HepG2 (cell line): ENCODE measurements around the gene SIGLEC14. TPM values are rescaled to one million over a fixed set of nuclear protein-coding genes. Genes with fewer than 3 reads are reported as not detected.

Experiments used
- ATF7-NPFF ChIP-seq: sonication (generic); formaldehyde crosslinking; IDR thresholded peaks from 2 replicates; pipeline ENCODE4 v1.8.1; 2023; ENCODE audit warnings: mild to moderate bottlenecking, low read depth, missing genetic modification reagents, moderate library complexity
- CC2D1A ChIP-seq: sonication (generic); formaldehyde crosslinking; IDR thresholded peaks from 2 replicates; pipeline ENCODE4 v1.8.1; 2023; ENCODE audit warnings: mild to moderate bottlenecking, missing genetic modification reagents
- GABPA ChIP-seq, 2 experiments: IDR thresholded peaks; 2 replicates each; pipeline ENCODE4 v1.6.1; 2011 to 2016; ENCODE audit warnings: low read depth in 2 of 2, low read length in 1 of 2, missing biosample characterization in 1 of 2, missing genetic modification characterization in 1 of 2
- HIVEP1 ChIP-seq: sonication (generic); formaldehyde crosslinking; IDR thresholded peaks from 2 replicates; pipeline ENCODE4 v1.4.0; 2020; ENCODE audit warnings: mild to moderate bottlenecking, missing genetic modification reagents
- HMG20B ChIP-seq: conservative IDR thresholded peaks from 2 replicates; pipeline ENCODE4 v1.6.1; 2016; ENCODE audit warnings: missing genetic modification reagents, missing compliant biosample characterization
- MED13 ChIP-seq: sonication (generic); formaldehyde crosslinking; IDR thresholded peaks from 2 replicates; pipeline ENCODE4 v1.5.0; 2020; ENCODE audit warnings: missing genetic modification reagents
- RARA ChIP-seq: IDR thresholded peaks from 2 replicates; pipeline ENCODE4 v1.6.1; 2016; ENCODE audit warnings: missing genetic modification reagents, missing compliant biosample characterization
- RFX5 ChIP-seq: IDR thresholded peaks from 2 replicates; pipeline ENCODE4 v1.6.1; 2011; ENCODE audit warnings: low read depth, low read length, improper control_type of control experiment
- SOX6 ChIP-seq, 2 experiments: fragments of 450-650 bp in 1 of 2; sonication (generic) in 1 of 2; formaldehyde crosslinking in 1 of 2; IDR thresholded peaks; 2 replicates each; pipeline versions ENCODE4 v1.4.0 to v1.6.1; 2017 to 2020; ENCODE audit warnings: antibody characterized with exemption in 1 of 2, mild to moderate bottlenecking in 1 of 2, missing genetic modification reagents in 1 of 2
- TAF1 ChIP-seq: sonication (generic); formaldehyde crosslinking; IDR thresholded peaks from 2 replicates; pipeline ENCODE4 v1.4.0; 2020; ENCODE audit warnings: missing genetic modification reagents
- ZFP91 ChIP-seq: sonication (generic); formaldehyde crosslinking; IDR thresholded peaks from 2 replicates; pipeline ENCODE4 v1.9.0; 2022; ENCODE audit warnings: missing genetic modification reagents, mild to moderate bottlenecking, borderline replicate concordance
- ZNF557 ChIP-seq: sonication (generic); formaldehyde crosslinking; IDR thresholded peaks from 2 replicates; pipeline ENCODE4 v1.4.0; 2020; ENCODE audit warnings: missing genetic modification reagents
- ZNF615 ChIP-seq: sonication (generic); formaldehyde crosslinking; IDR thresholded peaks from 2 replicates; pipeline ENCODE4 v1.5.0; 2020; ENCODE audit warnings: mild to moderate bottlenecking, missing genetic modification reagents, borderline replicate concordance
- ZNF781 ChIP-seq: sonication (generic); formaldehyde crosslinking; IDR thresholded peaks from 2 replicates; pipeline ENCODE4 v1.5.1; 2020; ENCODE audit warnings: borderline replicate concordance, mild to moderate bottlenecking, missing genetic modification reagents; ENCODE audit errors: not compliant biosample characterization
- ZNF816 ChIP-seq: sonication (generic); formaldehyde crosslinking; IDR thresholded peaks from 2 replicates; pipeline ENCODE4 v1.8.0; 2022; ENCODE audit warnings: missing genetic modification reagents, mild to moderate bottlenecking, borderline replicate concordance
- polyA plus RNA-seq, 8 experiments: library from polyadenylated mRNA; depleted of rRNA in 3 of 8; stranded (reverse) in 7 of 8; unstranded in 1 of 8; fragments of >200 nt; fragmentation: Illumina TruSeq in 4 of 8; extraction: Trizol in 4 of 8; gene quantifications; 2 replicates each; pipeline versions ENCODE4 v1.2.1 to v1.2.3, GENCODE V29; 2011 to 2016; ENCODE audit warnings: low read depth in 4 of 8, missing spikeins in 1 of 8, mixed read lengths in 1 of 8; ENCODE audit not compliant: insufficient read depth in 1 of 8
- total RNA-seq, 5 experiments: library from RNA; depleted of rRNA; stranded (reverse); fragments of >200 nt; fragmentation: Illumina TruSeq; extraction: Trizol; gene quantifications; 2 replicates each; pipeline ENCODE4 v1.2.3, GENCODE V29; 2016; ENCODE audit warnings: low read depth in 1 of 5
- TF ChIP-seq, protein P1 (sequence below): sonication (generic); formaldehyde crosslinking; IDR thresholded peaks from 2 replicates; pipeline ENCODE4 v1.8.0; 2022; ENCODE audit warnings: mild to moderate bottlenecking, missing genetic modification reagents, moderate library complexity
- TF ChIP-seq, protein P2 (sequence below): IDR thresholded peaks from 2 replicates; pipeline ENCODE4 v1.6.1; 2012; ENCODE audit warnings: low read length, improper control_type of control experiment
- TF ChIP-seq, protein P3 (sequence below): sonication (generic); formaldehyde crosslinking; IDR thresholded peaks from 2 replicates; pipeline ENCODE4 v1.4.0; 2020; ENCODE audit warnings: mild to moderate bottlenecking, missing genetic modification reagents

Gene SIGLEC14
- total and polyA plus RNA-seq, 2 of the 13 experiments (the other 11 are each of a cell fraction or from before 2014, with no cell fraction given), result 0.05 to 0.09 TPM

GRCh38 chr19:51607920-51608562, 38.6 kb downstream of the SIGLEC14 start (continued):
- TF ChIP-seq GABPA (IDR thresholded peaks at IDR 0.05; ENCODE audit: low read depth, low read length) (no peak), GABPA (CRISPR knock-in tag; IDR thresholded peaks at IDR 0.05; ENCODE audit: low read depth) (peak; percentile 10; the same call in 1 of the 2 replicates), HMG20B (peak; percentile 70), TAF1 (peak; percentile 37; the same call in 1 of the 2 replicates), MED13 (CRISPR knock-in tag) (peak; percentile 81; the same call in 1 of the 2 replicates), ZNF557 (peak; percentile 99), ZFP91 (peak; percentile 59; the same call in 1 of the 2 replicates), RARA (CRISPR knock-in tag) (peak; percentile 77), ZNF615 (0 out of 2 replicates have a peak, but pooled peaks have one; percentile 73), ATF7-NPFF (CRISPR knock-in tag) (peak; percentile 87), SOX6 (IDR thresholded peaks at IDR 0.05) (no peak), SOX6 (CRISPR knock-in tag; IDR thresholded peaks at IDR 0.05) (no peak), HIVEP1 (0 out of 2 replicates have a peak, but pooled peaks have one; percentile 49), CC2D1A (CRISPR knock-in tag) (no peak), RFX5 (no peak), ZNF781 (CRISPR knock-in tag) (peak; percentile 87), ZNF816 (CRISPR knock-in tag) (0 out of 2 replicates have a peak, but pooled peaks have one; percentile 40)
- TF ChIP-seq, protein P1, sequence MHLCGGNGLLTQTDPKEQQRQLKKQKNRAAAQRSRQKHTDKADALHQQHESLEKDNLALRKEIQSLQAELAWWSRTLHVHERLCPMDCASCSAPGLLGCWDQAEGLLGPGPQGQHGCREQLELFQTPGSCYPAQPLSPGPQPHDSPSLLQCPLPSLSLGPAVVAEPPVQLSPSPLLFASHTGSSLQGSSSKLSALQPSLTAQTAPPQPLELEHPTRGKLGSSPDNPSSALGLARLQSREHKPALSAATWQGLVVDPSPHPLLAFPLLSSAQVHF (CRISPR knock-in tag), result peak; percentile 85
- TF ChIP-seq, protein P2, sequence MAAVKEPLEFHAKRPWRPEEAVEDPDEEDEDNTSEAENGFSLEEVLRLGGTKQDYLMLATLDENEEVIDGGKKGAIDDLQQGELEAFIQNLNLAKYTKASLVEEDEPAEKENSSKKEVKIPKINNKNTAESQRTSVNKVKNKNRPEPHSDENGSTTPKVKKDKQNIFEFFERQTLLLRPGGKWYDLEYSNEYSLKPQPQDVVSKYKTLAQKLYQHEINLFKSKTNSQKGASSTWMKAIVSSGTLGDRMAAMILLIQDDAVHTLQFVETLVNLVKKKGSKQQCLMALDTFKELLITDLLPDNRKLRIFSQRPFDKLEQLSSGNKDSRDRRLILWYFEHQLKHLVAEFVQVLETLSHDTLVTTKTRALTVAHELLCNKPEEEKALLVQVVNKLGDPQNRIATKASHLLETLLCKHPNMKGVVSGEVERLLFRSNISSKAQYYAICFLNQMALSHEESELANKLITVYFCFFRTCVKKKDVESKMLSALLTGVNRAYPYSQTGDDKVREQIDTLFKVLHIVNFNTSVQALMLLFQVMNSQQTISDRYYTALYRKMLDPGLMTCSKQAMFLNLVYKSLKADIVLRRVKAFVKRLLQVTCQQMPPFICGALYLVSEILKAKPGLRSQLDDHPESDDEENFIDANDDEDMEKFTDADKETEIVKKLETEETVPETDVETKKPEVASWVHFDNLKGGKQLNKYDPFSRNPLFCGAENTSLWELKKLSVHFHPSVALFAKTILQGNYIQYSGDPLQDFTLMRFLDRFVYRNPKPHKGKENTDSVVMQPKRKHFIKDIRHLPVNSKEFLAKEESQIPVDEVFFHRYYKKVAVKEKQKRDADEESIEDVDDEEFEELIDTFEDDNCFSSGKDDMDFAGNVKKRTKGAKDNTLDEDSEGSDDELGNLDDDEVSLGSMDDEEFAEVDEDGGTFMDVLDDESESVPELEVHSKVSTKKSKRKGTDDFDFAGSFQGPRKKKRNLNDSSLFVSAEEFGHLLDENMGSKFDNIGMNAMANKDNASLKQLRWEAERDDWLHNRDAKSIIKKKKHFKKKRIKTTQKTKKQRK, result no peak
- TF ChIP-seq, protein P3, sequence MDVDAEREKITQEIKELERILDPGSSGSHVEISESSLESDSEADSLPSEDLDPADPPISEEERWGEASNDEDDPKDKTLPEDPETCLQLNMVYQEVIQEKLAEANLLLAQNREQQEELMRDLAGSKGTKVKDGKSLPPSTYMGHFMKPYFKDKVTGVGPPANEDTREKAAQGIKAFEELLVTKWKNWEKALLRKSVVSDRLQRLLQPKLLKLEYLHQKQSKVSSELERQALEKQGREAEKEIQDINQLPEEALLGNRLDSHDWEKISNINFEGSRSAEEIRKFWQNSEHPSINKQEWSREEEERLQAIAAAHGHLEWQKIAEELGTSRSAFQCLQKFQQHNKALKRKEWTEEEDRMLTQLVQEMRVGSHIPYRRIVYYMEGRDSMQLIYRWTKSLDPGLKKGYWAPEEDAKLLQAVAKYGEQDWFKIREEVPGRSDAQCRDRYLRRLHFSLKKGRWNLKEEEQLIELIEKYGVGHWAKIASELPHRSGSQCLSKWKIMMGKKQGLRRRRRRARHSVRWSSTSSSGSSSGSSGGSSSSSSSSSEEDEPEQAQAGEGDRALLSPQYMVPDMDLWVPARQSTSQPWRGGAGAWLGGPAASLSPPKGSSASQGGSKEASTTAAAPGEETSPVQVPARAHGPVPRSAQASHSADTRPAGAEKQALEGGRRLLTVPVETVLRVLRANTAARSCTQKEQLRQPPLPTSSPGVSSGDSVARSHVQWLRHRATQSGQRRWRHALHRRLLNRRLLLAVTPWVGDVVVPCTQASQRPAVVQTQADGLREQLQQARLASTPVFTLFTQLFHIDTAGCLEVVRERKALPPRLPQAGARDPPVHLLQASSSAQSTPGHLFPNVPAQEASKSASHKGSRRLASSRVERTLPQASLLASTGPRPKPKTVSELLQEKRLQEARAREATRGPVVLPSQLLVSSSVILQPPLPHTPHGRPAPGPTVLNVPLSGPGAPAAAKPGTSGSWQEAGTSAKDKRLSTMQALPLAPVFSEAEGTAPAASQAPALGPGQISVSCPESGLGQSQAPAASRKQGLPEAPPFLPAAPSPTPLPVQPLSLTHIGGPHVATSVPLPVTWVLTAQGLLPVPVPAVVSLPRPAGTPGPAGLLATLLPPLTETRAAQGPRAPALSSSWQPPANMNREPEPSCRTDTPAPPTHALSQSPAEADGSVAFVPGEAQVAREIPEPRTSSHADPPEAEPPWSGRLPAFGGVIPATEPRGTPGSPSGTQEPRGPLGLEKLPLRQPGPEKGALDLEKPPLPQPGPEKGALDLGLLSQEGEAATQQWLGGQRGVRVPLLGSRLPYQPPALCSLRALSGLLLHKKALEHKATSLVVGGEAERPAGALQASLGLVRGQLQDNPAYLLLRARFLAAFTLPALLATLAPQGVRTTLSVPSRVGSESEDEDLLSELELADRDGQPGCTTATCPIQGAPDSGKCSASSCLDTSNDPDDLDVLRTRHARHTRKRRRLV, result no peak
